HL-60/S4 treated with retinoic acid at 250 ng/mL for 4 days and 3 days (cell line): Measurements from ENCODE around the gene VTI1A.

ENCODE experiments used
- in situ Hi-C: fragments of 300-500 bp; cut with MboI; formaldehyde crosslinking; loops from 2 replicates; pipeline ENCODE4 v1.7.0; 2022; ENCODE audit warnings: low sequenced_read_pairs

Gene VTI1A

GRCh38 chr10:112631501-112632400 lies 184.7 kb downstream of the VTI1A start:
- in situ Hi-C loops: no loop called here

DNA sequence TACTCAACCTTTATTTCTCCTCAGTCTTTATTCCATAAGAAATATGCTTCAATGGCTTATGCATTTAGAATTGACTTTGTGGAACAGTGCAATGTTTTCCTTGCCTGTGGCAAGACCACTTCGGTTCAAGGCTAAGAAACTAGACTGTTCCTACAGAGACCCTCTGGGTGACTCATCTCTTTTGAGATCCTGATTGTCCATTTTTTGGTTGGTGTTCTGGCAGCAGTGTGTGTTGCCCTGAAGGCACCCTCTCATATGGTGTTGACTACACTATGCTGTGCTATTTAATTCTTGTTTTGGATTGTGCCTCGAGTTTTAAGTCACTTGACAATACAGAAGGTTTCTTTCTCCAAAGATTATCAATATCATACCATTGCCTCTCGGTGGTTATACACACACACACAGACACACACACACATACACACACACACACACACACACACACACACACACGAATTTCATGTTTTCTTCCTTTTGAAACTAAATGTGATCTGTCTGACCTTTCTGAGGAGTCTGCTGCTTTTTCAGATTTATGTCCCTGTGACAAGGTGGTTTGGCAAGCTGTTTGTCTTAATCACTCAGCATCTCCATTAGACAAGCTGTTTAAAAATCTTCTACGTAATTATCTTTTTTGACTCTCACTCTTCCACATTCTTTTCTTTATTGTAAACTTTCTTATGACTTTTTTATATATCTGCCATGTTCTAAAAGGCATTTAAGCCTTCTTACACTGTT lies 187.2 kb downstream of the VTI1A start:
- in situ Hi-C loops: no loop called here

- in situ Hi-C loops: no loop called here
These were observed 190.9 kb downstream of the VTI1A start for GRCh38 chr10:112637901-112638300.

GRCh38 chr10:112639298-112639697 lies 192.3 kb downstream of the VTI1A start:
- in situ Hi-C loops: no loop called here

GRCh38 chr10:112640638-112641037 lies 193.6 kb downstream of the VTI1A start:
- in situ Hi-C loops: no loop called here

DNA sequence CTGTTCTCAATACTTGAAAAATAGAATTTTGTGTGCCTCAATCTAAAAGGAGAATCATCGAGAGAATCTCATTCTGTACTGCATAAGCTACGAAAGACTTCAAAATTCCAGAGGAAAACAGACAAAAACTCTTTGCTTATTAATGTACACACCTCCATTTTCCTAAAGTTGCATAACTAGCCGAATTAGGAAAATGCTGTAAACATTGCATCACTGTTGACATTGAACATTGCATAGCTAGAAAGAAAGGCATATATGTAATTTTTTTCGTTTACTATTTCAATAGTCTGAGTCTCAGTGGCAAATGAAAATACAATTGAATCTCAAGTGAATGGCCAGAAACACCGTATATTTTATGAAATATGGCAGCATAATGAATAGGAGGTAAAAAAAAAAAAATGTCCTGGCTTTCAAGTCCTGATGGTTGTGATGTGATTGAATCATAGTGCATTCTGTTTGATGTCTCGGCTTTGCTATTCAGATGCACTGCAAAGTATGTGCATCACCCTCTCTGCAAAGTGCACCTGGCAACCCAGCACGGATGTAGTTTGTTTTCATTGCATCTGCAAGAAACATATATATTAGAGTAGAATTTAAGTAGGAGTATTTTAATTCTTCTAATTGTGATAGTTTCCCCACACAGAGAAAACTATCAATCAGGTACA lies 196.7 kb downstream of the VTI1A start:
- in situ Hi-C loops: no loop called here

- in situ Hi-C loops: no loop called here
These were observed 197.2 kb downstream of the VTI1A start for GRCh38 chr10:112644265-112644645.

DNA sequence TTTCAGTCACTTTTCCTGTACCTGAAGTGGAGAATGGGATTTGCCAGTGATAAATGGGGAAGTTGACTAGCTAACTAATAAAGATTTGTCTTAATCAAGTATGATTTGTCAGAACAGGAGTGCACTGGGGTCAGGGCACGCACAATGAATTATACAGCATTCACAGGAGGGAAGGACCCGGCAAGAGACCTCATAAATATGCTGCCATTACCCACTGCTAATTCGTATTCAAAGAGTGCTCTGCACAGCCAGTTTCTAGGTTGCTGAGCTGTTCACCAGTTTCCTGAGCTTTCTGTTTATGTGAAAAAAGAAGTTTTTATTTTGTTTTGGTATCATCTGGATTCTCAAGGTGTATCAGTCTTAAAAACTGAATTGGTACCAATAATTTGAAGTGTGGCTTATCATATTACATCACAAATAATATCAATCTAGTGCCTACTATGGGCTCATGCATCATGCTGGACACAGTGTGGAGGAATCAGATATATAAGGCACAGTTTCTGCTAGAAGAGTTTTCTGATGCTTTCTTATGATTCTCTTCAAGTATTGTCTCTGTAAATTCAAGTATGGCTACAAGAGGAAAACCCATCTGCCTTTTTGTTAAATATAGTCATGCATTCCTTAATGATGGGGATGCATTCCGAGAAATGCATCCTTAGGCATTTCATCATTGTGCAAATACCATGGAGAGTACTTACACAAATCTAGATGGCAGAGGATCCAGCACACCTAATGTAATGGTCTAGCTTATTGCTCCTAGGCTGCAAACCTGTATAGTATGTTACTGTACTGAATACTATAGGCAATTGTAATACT lies 202.2 kb downstream of the VTI1A start:
- in situ Hi-C loops: no loop called here

DNA sequence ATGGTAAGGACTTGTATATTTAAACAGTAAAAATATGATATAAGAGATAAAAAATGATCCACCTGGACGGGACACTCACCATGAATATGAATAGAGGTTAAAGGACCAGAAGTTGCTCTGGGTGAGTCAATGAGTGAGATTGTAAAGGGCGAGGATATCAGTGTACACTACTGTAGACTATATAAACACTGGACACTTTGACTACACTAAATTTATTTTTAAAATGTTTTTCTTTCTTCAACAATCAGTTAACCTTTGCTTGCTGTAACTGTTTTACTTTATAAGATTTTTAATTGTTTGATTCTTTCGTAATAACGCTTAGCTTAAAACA lies 202.8 kb downstream of the VTI1A start:
- in situ Hi-C loops: no loop called here

- in situ Hi-C loops: no loop called here
These were observed 203.6 kb downstream of the VTI1A start for GRCh38 chr10:112650588-112651030.

GRCh38 chr10:112653215-112653614 lies 206.2 kb downstream of the VTI1A start:
- in situ Hi-C loops: no loop called here

DNA sequence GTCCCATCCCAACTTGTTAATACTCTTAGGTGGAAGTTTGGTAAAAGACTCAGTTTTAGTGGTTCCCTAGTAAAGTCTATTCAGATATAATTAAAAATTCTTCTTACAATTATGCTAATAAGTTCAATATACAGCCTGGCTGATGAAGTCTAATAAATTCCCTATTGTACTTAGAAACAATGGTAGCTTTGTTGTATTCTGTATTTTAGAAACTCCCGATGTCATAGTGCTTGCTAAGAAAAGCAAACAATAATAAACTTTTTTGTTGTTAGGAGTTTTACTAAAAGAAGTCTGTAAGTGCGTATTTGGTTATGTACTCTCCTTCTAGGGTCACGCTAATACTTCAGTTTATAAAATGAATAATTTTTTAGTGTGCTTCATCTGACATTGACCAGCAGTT lies 206.8 kb downstream of the VTI1A start:
- in situ Hi-C loops: no loop called here

DNA sequence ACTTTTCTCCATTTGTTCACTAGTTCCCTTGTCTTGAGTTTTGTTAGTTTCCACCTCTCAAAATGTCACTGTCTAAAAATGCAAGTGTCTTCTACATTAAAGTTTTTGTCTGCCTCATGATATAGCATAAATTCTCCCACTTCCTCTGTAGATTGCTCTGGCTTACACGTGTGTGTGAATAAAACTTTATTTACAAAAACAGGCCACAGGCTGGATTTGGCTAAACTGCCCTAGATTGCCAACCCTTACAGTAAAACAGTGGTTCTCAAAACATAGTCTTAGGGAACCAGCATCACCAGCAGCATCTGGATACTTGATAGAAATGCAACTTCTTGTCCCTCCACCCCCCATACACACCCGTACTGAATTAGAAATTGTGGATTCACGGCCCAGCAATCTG lies 207.8 kb downstream of the VTI1A start:
- in situ Hi-C loops: no loop called here

DNA sequence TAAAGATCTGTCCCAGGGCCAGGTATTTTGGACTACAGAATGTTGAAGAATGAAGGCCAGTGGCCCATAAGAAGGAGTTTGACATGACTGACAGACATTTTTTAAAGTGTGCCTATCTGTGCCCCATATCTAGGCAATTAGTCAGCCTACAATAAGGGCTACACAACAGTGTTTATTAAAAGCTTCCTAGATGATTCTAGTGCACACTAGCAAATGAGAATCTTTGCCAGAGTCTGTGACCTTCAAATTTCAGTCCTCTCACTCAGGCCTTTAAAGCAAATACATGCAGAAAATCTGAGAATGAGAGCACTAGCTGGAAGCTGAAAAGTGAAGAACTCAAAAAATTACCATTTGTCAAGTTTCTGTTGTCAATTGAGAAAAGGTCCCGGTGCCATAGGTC lies 208.7 kb downstream of the VTI1A start:
- in situ Hi-C loops: no loop called here

DNA sequence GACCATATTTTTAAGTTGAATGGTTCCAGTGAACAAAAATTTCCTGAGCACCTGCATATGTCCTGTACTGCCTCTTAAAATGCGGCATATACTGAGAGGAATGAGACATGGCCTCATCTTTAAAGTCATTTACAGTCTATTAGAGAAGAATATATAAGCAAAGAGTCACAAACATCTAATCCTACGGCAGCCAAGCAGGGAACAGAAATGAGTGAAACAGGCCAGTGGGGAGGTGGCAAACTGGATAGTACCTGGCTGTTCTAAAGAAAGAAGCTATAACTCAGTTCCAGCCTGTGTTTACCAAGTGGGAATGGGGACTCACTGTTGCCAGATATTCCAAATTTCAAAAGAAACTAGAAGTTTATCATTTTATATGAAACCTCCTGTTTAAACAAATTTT lies 211.4 kb downstream of the VTI1A start:
- in situ Hi-C loops: no loop called here

- in situ Hi-C loops: no loop called here
These were observed 212.1 kb downstream of the VTI1A start for GRCh38 chr10:112658900-112659638.

DNA sequence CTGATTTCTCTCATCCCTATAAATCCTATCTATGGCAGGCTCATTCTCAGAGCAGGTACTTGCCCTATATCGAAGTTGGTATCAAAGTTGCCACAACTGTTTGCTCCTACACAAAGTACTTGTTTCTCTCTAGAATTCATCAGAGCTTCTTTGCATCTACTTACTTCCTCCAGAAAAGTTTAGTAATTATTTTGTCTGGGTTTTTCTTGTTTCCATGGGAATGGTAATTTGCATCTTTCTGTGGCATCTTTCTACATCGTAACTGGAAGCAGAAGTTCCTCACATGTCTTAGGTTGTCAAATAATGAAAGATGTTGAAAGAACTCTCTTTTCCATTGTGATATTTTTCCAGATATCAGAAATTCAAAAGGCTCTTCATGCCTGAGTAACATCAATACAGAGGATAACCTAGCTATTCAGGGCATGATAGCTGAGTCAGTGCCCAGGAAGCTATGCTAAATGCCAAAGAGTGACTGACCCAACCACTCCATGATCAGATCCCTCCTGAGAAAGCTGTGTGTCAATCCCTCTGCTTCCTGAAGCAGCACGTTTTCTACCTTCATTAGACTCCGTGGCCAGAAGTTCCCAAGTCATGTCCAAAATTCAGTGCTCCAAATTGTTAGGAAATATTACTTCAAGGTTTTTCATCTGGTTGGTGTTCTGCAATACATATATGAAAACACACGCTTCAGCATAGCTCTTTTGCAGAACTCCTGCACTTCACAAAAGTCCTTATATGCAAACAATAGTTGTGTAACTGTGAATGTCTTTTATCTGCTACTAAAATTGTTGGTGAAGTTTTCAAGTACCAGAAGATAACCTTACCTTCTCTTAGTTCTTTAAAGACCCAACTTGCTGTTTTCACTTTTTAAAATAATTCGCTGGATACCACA lies 216.5 kb downstream of the VTI1A start:
- in situ Hi-C loops: no loop called here

GRCh38 chr10:112666094-112666493 lies 219.1 kb downstream of the VTI1A start:
- in situ Hi-C loops: no loop called here

DNA sequence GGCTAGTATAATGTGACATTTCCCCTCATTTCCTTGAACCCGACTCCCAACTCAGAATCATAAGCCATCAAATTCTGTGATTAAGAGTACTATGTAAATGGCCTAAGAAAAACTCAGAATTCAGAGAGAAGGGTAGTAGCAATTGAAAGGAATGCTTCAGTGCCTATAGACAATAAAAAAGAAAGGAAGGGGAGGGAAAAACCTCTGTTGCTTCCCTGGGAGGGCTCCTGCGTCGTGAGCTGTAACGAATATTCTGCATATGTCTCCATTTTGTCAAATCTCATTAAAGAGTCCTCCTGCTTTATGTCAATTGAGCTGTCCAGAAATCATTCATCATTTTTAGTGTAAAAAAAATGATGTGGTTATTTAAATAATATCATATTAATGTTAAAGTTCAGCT lies 223.0 kb downstream of the VTI1A start:
- in situ Hi-C loops: no loop called here
